ENCODE data around the gene ZNF519. TPM values are rescaled to one million over a fixed set of nuclear protein-coding genes. Genes with fewer than 3 reads are reported as not detected.

The ZNF519 gene
- polyA plus RNA-seq, 1 experiment, result 2.9 TPM

DNA sequence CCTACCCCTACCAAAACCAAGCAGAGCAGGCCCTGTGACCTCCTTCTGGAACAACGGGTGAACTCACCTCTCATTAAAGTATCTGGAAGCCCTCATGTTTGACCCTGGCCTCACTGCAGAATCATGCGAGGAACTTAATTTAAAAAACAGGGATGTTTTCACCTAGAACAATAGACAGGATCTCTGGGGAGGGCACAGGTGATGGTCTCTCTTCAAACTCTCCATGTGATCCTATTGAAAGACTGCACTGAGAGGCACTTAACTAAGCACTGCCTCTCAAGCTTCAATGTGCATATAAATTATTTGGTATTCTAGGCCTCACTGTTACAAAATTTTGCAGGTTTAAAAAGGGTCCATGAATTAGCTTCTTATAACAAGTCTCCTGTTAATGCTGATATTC, 7.5 kb downstream of the ZNF519 start:
- CTCF ChIA-PET, result no interaction called here
- TF ChIP-seq, protein P1, sequence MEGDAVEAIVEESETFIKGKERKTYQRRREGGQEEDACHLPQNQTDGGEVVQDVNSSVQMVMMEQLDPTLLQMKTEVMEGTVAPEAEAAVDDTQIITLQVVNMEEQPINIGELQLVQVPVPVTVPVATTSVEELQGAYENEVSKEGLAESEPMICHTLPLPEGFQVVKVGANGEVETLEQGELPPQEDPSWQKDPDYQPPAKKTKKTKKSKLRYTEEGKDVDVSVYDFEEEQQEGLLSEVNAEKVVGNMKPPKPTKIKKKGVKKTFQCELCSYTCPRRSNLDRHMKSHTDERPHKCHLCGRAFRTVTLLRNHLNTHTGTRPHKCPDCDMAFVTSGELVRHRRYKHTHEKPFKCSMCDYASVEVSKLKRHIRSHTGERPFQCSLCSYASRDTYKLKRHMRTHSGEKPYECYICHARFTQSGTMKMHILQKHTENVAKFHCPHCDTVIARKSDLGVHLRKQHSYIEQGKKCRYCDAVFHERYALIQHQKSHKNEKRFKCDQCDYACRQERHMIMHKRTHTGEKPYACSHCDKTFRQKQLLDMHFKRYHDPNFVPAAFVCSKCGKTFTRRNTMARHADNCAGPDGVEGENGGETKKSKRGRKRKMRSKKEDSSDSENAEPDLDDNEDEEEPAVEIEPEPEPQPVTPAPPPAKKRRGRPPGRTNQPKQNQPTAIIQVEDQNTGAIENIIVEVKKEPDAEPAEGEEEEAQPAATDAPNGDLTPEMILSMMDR (IDR thresholded peaks at IDR 0.05; ENCODE audit: insufficient read depth, low read depth, low read length), result no peak
- no peaks in the 10 kb centered on the region for H3K36me3 ChIP-seq (ENCODE audit: control insufficient read depth, insufficient read depth, low read length)

DNA sequence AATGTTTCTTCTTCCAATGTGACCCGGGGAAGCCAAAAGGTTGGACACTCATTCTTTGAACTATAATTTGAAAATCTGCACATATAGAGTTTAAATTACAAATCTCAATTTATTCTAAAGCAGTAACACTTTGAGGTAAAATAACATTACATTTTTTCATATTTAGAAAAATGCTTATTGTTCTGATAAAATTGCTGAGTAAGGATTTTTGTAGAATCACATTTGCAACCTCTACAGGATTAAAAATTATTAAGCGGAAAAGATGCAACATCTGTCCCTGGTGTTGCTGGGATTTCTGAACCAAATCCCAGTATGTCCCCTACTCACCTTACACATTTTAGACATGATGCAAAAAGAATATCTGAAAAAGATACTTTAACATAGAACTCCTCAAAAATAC, 10.1 kb downstream of the ZNF519 start:
- Histone ChIP-seq H3K4me3 (ENCODE audit: low read depth, low read length) (no peak overlapping the region), H3K27me3 (ENCODE audit: control insufficient read depth, insufficient read depth, low read length) (no peaks in the 10 kb centered on the region), H3K36me3 (ENCODE audit: control insufficient read depth, insufficient read depth, low read length) (no peaks in the 10 kb centered on the region)
- no peak for DNase-seq (ENCODE audit: low read depth)
- CTCF ChIA-PET, result no interaction called here
- TF ChIP-seq, protein P1 (IDR thresholded peaks at IDR 0.05; ENCODE audit: insufficient read depth, low read depth, low read length), result no peak
- POLR2A ChIA-PET, result no interaction called here

More for the DNA sequence above, 7.5 kb downstream of the ZNF519 start:
- no peak overlapping the region for H3K4me3 ChIP-seq (ENCODE audit: low read depth, low read length)
- POLR2A ChIA-PET, result no interaction called here
- H3K27me3 ChIP-seq (ENCODE audit: control insufficient read depth, insufficient read depth, low read length), result no peaks in the 10 kb centered on the region
- DNase-seq (ENCODE audit: low read depth), result no peak

DNA sequence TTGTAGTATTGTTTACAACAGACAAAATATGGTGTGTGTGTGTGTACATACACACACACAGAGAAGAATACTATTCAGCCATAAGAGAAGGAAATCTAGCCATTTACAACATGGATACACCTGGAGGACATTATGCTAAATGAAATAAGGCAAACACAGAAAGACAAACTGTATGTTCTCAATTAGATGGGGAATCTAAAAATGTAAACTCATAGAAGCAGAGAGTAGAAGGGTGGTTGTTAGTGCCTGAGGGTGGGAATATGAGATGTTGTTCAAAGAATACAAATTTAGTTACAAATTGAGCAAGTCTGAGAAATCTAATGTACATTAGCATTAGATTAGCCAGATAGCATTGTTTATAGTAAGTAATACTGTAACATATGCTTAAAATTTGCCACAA, 11.3 kb downstream of the ZNF519 start:
- POLR2A ChIA-PET, result no interaction called here
- DNase-seq (ENCODE audit: low read depth), result no peak
- CTCF ChIA-PET, result no interaction called here

DNA sequence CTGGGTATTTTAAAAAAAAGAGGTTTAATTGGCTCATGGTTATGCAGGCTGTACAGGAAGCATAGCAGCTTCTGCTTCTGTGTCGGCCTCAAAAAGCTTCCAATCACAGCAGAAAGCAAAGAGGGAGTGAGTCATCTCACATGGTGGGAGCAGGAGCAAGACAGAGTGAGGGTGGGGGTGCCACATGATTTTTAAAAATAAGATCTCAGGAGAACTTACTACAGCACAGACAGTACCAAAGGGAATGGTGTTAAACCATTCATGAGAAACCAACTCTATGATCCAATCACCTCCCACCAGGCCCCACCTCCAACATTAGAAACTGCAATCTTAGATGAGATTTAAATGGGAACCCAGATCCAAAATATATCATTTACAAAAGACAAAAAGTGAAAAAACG, 14.6 kb downstream of the ZNF519 start:
- POLR2A ChIA-PET, result no interaction called here

More for the DNA sequence above, 11.3 kb downstream of the ZNF519 start:
- TF ChIP-seq, protein P1 (IDR thresholded peaks at IDR 0.05; ENCODE audit: insufficient read depth, low read depth, low read length), result no peak
- H3K4me3 ChIP-seq (ENCODE audit: low read depth, low read length), result no peak overlapping the region
- no peaks in the 10 kb centered on the region for H3K36me3 ChIP-seq (ENCODE audit: control insufficient read depth, insufficient read depth, low read length)
- H3K27me3 ChIP-seq (ENCODE audit: control insufficient read depth, insufficient read depth, low read length), result no peaks in the 10 kb centered on the region

GRCh38 chr18:14106906-14107305, 25.3 kb downstream of the ZNF519 start:
- H3K27me3 ChIP-seq (ENCODE audit: control insufficient read depth, insufficient read depth, low read length), result no peaks in the 10 kb centered on the region
- H3K36me3 ChIP-seq (ENCODE audit: control insufficient read depth, insufficient read depth, low read length), result no peaks in the 10 kb centered on the region
- H3K4me3 ChIP-seq (ENCODE audit: low read depth, low read length), result no peak overlapping the region
- CTCF ChIA-PET, result interaction anchor here (1.4 kb wide), 1 partner anchor 13 kb away, joined by 3 read pairs; no protein-coding TSS in a partner anchor
- TF ChIP-seq, protein P1 (IDR thresholded peaks at IDR 0.05; ENCODE audit: insufficient read depth, low read depth, low read length), result no peak
- POLR2A ChIA-PET, result no interaction called here
- DNase-seq (ENCODE audit: low read depth), result no peak

More for the DNA sequence above, 14.6 kb downstream of the ZNF519 start:
- no peak for DNase-seq (ENCODE audit: low read depth)
- no peak overlapping the region for H3K4me3 ChIP-seq (ENCODE audit: low read depth, low read length)
- CTCF ChIA-PET, result no interaction called here
- H3K36me3 ChIP-seq (ENCODE audit: control insufficient read depth, insufficient read depth, low read length), result no peaks in the 10 kb centered on the region
- no peaks in the 10 kb centered on the region for H3K27me3 ChIP-seq (ENCODE audit: control insufficient read depth, insufficient read depth, low read length)
- TF ChIP-seq, protein P1 (IDR thresholded peaks at IDR 0.05; ENCODE audit: insufficient read depth, low read depth, low read length), result no peak
